GM10266 (cell line): ENCODE measurements around the gene METTL8.

Source experiments
- DNase-seq: peaks from one replicate; pipeline ENCODE4 v3.0.0; 2012; ENCODE audit errors: extremely low spot score
- TF ChIP-seq, protein P1 (sequence below): IDR thresholded peaks from 2 replicates; pipeline ENCODE4 v1.5.1; 2012; ENCODE audit warnings: mild to moderate bottlenecking, low read depth; ENCODE audit not compliant: control insufficient read depth, insufficient read depth; ENCODE audit errors: missing control alignments

The METTL8 gene

DNA sequence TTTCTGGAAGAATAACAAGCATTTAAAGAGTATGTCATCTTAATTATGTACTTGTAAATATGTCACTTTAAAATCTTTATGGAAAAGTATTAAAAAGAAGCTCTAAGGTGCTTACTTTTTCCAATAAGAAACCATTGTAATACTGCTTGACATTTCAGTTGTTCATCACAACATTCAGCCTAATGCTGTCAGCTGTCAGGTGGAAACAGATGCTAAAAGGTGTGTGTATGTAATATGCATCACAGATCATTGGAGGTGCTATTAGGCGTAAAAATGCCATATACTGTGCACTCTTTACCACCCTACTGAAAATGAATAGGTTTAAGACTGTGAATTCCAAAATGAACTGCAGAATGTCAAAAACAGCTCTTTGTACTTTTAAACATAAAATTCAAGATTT, 40.3 kb downstream of the METTL8 start:
- no peak for DNase-seq
- TF ChIP-seq, protein P1, sequence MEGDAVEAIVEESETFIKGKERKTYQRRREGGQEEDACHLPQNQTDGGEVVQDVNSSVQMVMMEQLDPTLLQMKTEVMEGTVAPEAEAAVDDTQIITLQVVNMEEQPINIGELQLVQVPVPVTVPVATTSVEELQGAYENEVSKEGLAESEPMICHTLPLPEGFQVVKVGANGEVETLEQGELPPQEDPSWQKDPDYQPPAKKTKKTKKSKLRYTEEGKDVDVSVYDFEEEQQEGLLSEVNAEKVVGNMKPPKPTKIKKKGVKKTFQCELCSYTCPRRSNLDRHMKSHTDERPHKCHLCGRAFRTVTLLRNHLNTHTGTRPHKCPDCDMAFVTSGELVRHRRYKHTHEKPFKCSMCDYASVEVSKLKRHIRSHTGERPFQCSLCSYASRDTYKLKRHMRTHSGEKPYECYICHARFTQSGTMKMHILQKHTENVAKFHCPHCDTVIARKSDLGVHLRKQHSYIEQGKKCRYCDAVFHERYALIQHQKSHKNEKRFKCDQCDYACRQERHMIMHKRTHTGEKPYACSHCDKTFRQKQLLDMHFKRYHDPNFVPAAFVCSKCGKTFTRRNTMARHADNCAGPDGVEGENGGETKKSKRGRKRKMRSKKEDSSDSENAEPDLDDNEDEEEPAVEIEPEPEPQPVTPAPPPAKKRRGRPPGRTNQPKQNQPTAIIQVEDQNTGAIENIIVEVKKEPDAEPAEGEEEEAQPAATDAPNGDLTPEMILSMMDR, result no peak

DNA sequence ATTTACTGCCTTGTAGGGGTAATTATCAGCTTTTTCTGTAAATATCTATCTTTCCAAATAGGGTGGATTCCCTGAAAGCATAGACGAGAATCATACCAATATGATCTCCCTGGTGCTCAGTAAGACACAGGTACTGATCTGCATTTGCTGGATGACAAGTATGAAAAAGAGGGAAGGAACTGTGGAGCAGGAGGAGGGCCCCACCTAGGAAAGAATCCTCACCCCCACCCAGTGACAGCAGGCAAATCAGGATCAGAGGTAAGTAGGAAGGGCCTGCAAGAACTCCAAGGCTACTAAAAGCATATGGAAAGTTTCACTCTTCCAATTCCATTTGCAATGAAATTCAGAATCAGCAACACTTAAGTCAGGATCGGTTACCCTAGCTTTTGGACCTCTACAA, 42.3 kb downstream of the METTL8 start:
- no peak for DNase-seq
- TF ChIP-seq, protein P1, result no peak

DNA sequence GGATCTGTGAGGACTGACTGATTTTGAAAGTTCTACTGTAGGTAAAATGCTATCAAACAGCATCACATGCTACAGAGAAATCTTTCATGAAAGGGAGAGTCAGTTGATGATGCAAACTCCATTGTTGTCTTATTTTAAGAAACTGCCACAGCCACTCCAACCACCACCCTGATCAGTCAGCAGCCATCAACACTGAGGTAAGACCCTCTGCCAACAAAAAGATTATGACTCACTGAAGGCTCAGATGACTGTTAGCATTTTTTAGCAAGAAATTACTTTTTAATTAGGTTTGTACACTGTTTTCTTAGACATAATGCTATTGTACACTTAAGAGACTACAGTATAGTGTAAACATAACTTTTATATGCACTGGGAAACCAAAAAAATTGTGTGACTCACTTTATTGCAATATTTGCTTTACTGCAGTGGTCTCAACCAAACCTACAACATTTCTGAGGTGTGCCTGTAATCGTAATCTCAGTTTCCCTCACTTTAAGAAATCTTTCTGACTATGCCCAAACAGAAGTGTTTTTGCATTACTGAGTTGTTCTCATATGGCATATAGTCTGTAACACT, 42.8 kb downstream of the METTL8 start:
- TF ChIP-seq, protein P1, result no peak
- DNase-seq, result no peak

DNA sequence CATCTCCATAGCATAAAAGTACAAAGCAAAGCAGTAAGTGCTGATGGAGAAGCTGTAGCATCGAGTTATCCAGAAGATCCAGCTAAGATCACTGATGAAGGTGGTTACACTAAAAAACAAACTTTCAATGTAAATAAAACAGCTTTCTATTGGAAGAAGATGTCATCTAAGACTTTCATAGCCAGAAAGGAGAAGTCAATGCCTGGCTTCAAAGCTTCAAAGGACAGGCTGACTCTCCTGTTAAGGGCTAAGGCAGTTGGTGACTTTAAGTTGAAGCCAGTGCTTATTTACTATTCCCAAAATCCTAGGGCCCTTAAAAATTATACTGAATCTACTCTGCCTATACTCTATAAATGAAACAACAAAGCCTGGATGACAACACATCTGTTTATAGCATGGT, 44.0 kb downstream of the METTL8 start:
- DNase-seq, result no peak
- TF ChIP-seq, protein P1, result no peak

DNA sequence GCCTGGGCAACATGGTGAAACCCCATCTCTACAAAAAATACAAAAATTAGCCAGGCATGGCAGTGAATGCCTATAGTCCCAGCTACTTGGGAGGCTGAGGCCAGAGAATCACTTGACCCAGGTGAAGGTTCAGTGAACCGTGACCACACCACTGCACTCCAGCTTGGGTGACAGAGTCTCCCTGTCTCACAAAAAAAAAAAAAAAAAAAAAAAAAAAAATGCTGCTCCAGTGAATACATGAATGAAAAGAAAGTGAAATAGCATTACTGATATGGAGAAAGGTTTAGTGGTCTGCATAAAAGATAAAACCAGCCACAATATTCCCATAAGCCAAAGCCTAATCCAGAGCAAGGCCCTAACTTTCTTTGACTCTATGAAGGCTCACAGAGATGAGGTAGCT, 44.5 kb downstream of the METTL8 start:
- DNase-seq, result no peak
- TF ChIP-seq, protein P1, result no peak

DNA sequence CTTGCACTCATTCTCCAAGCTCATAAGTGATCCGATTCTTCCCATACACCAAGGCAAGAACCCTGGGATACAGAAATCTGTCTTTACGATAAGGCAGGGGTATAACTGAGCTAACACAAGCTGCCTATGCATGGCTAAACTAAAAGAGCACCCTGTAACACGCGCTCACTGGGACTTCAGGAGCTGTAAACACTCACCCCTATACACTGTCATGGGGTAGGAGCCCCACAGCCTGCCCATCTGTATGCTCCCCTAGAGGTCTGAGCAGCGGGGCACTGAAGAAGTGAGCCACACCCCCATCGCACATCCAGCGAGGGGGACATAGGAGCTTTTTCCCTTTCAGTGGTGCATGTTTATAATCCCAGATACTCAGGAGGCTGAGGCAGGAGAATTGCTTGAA, 46.7 kb downstream of the METTL8 start:
- TF ChIP-seq, protein P1, result no peak
- no peak for DNase-seq

DNA sequence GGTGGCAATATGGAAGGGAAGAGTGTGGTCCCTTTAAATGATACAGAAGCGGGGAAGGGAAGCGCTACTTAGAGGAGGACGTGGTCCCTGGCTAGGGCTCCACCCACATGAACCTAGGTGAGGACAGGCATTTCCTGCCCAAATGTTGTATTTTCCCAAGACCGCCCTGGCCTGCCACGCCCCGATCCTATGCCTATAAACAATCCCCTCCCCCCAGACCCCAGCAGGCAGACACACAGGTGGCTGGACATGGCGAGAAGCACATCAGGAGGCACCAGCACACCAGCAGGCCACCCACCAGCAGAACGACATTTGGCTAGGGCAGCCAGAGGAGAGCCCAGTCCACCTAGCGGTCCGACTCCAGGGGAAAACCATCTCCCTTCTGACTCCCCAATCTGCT, 47.2 kb downstream of the METTL8 start:
- TF ChIP-seq, protein P1, result no peak

More for the DNA sequence above, 47.2 kb downstream of the METTL8 start:
- no peak for DNase-seq
